SH-SY5Y (cell line): ENCODE data around the gene EML1.

Experiments used
- GATA2 ChIP-seq: IDR thresholded peaks from 2 replicates; pipeline ENCODE4 v1.6.1; 2011; ENCODE audit warnings: mild to moderate bottlenecking, low read depth, low read length
- GATA3 ChIP-seq: IDR thresholded peaks from 2 replicates; pipeline ENCODE4 v1.6.1; 2011; ENCODE audit warnings: low read depth, mild to moderate bottlenecking, low read length, moderate library complexity

GRCh38 chr14:99773521-99774497 is 19.4 kb upstream of the EML1 start:
- TF ChIP-seq GATA3, result no peak
- TF ChIP-seq GATA2, result peak; percentile 45
